ENCODE measurements around the gene ATP5PD. TPM values are rescaled to one million over a fixed set of nuclear protein-coding genes. Genes with fewer than 3 reads are reported as not detected.

ATP5PD gene
- total and polyA plus RNA-seq, 2 of the 8 experiments (the other 6 are each of a cell fraction or from before 2014, with no cell fraction given): 335 to 407 TPM

GRCh38 chr17:75096082-75096625, 49.4 kb upstream of the ATP5PD start:
- Histone ChIP-seq H4K91ac (replicated peaks; ENCODE audit: insufficient read length, low read length) (no peak overlapping the region), H3K23ac (ENCODE audit: insufficient read length) (no peak overlapping the region), H3K18ac (ENCODE audit: extremely low read depth, low read length) (no peak overlapping the region), H3K56ac (replicated peaks; ENCODE audit: insufficient read length, low read depth, low read length) (no peak overlapping the region), H2BK20ac (ENCODE audit: low read length) (no peak overlapping the region), H2BK5ac (ENCODE audit: low read depth, low read length) (no peak overlapping the region), H2AFZ (ENCODE audit: low read length) (no peak overlapping the region), H3K23me2 (ENCODE audit: low read depth, low read length) (peaks cover 4% of the 10 kb centered on the region), H4K5ac (ENCODE audit: insufficient read length, low read depth, low read length) (no peak overlapping the region), H3K79me1 (ENCODE audit: low read depth, low read length) (peaks cover 5% of the 10 kb centered on the region), H2BK15ac (ENCODE audit: low read length) (no peak overlapping the region), H4K20me1 (replicated peaks in 1 of 2; ENCODE audit: control insufficient read depth in 1 of 2, insufficient read depth in 2 of 2, low read length in 2 of 2) (peaks cover 0 to 5% of the 10 kb centered on the region in 2 experiments), H3K4me3 (ENCODE audit: extremely low read depth in 1 of 4, insufficient read depth in 2 of 4, low read depth in 3 of 4, low read length in 4 of 4) (no peak overlapping the region), H3K27me3 (replicated peaks in 1 of 4; ENCODE audit: control insufficient read depth in 3 of 4, extremely low read depth in 1 of 4, insufficient read depth in 3 of 4, low read length in 3 of 4) (no peaks in the 10 kb centered on the region), H3K36me3 (ENCODE audit: control insufficient read depth in 2 of 4, insufficient read depth in 4 of 4, low read length in 3 of 4) (peaks cover 0 to 9% (median 4%) of the 10 kb centered on the region in 4 experiments; a peak in 5 of 8 replicates), H4K8ac (ENCODE audit: extremely low read depth, insufficient read depth, low read length) (no peak overlapping the region), H2BK120ac (replicated peaks; ENCODE audit: low read depth, low read length) (no peak overlapping the region), H2AK5ac (ENCODE audit: low read depth, low read length) (no peak overlapping the region), H2BK12ac (ENCODE audit: low read depth, low read length) (no peak overlapping the region), H3K4me2 (ENCODE audit: insufficient read depth in 1 of 2, low read depth in 2 of 2, low read length in 2 of 2) (no peak overlapping the region), H3K9me3 (ENCODE audit: insufficient read depth in 2 of 2, low read depth in 1 of 2, low read length in 1 of 2) (peaks cover 0 to 3% of the 10 kb centered on the region in 2 experiments; a peak in 2 of 4 replicates), H3K79me2 (ENCODE audit: control insufficient read depth in 1 of 2, insufficient read depth in 2 of 2, low read length in 2 of 2) (peaks cover 0 to 7% of the 10 kb centered on the region in 2 experiments; a peak in 2 of 4 replicates), H3K9ac (replicated peaks in 1 of 4; ENCODE audit: extremely low read depth in 1 of 4, low read depth in 3 of 4, low read length in 3 of 4) (0 out of 7 replicates have a peak overlapping the region, but pooled peaks of 1 of the 4 experiments have one; percentile 32), H3K14ac (ENCODE audit: insufficient read length) (no peak overlapping the region), H3K4ac (replicated peaks; ENCODE audit: insufficient read length, low read depth, low read length) (no peak overlapping the region), H3K27ac (ENCODE audit: low read depth, low read length) (no peak overlapping the region), H3K4me1 (replicated peaks in 1 of 4; ENCODE audit: control insufficient read depth in 3 of 4, insufficient read depth in 4 of 4, low read length in 3 of 4) (peaks cover 0 to 13% (median 8%) of the 10 kb centered on the region in 4 experiments; a peak in 6 of 7 replicates)
- DNase-seq (ENCODE audit: low read depth in 1 of 2, low spot score in 2 of 2) (no peak), FAIRE-seq (no peak)
- ChIA-PET POLR2A (ENCODE audit: partially characterized antibody) (interaction anchor here (0.6 to 1.5 kb wide), 6 partner anchors 8 to 684 kb away, joined by 3 to 5 read pairs (median 3); partner anchors contain the start of gene ARMC7), CTCF (ENCODE audit: partially characterized antibody) (interaction anchor here (0.9 to 6.8 kb wide), 5 partner anchors 10 to 34 kb away, joined by 3 to 60 read pairs (median 9); no protein-coding TSS in a partner anchor)
- TF ChIP-seq RFX5 (IDR thresholded peaks at IDR 0.05; ENCODE audit: borderline replicate concordance, low read depth, low read length): no peak
- no peak for TF ChIP-seq SIRT6 (IDR thresholded peaks at IDR 0.05; ENCODE audit: low read length)
- 0 out of 2 replicates have a peak, but pooled peaks have one; percentile 18 for TF ChIP-seq MAFK (IDR thresholded peaks at IDR 0.05; ENCODE audit: low read depth, low read length)
- no peak for TF ChIP-seq CBX8 (IDR thresholded peaks at IDR 0.05; ENCODE audit: borderline replicate concordance, low read depth, low read length)
- TF ChIP-seq E2F6 (IDR thresholded peaks at IDR 0.05): no peak
- TF ChIP-seq JUND (IDR thresholded peaks at IDR 0.05; ENCODE audit: low read length): no peak
- WGBS, 2 experiments (ENCODE audit: extremely low coverage in 1 of 2, insufficient coverage in 1 of 2, insufficient read length in 1 of 2, insufficient replicate concordance in 2 of 2, low coverage in 1 of 2, low lambda C conversion rate in 2 of 2, missing lambda C conversion rate in 1 of 2): 87% methylated on average over 12 of the region's 14 CpGs; no CpG with 5 or more reads in 1 of the 2 experiments
